PC-9 (cell line): ENCODE results near the gene PTPRG. TPM values are rescaled to one million over a fixed set of nuclear protein-coding genes. Genes with fewer than 3 reads are reported as not detected.

Experiments used
- BruUV-seq: library from RNA; stranded (reverse); fragments of 400-500 nt; replicated peaks from 2 replicates; lab custom pipeline; 2021; lab: Mats Ljungman, UMichigan
- CTCF ChIA-PET: fragments of 300-600 bp; sonication (Branson Sonifier 250); formaldehyde crosslinking; loops from one replicate; lab custom pipeline; 2022; ENCODE audit warnings: antibody characterized with exemption; lab: Charles Lee
- POLR2A ChIA-PET: fragments of 300-600 bp; sonication (Branson Sonifier 250); formaldehyde crosslinking; loops from one replicate; lab custom pipeline; 2022; ENCODE audit warnings: antibody characterized with exemption; ENCODE audit not compliant: unreplicated experiment; lab: Charles Lee
- DNase-seq, 2 experiments: peaks; one replicate each; pipeline versions ENCODE4 v3.0.0 to v3.0.0-alpha.2; 2015 to 2022; ENCODE audit warnings: mixed read lengths in 1 of 2
- H2AFZ ChIP-seq: fragments of 200-600 bp; sonication (generic); 2 replicates; pipeline ENCODE4 v1.8.1; 2017; ENCODE audit warnings: antibody characterized with exemption
- H3F3A ChIP-seq: fragments of 200-600 bp; sonication (generic); 2 replicates; pipeline ENCODE4 v1.8.1; 2017; ENCODE audit warnings: antibody characterized with exemption, mild to moderate bottlenecking, low read depth; ENCODE audit not compliant: insufficient read depth
- H3K27ac ChIP-seq: fragments of 200-600 bp; sonication (generic); 2 replicates; pipeline ENCODE4 v1.6.1; 2016; ENCODE audit warnings: mixed run types
- H3K27me3 ChIP-seq: fragments of 200-600 bp; sonication (generic); 2 replicates; pipeline ENCODE4 v1.6.1; 2016; ENCODE audit warnings: low read depth, mixed run types; ENCODE audit not compliant: insufficient read depth
- H3K36me3 ChIP-seq: fragments of 200-600 bp; sonication (generic); 2 replicates; pipeline ENCODE4 v1.6.1; 2016; ENCODE audit warnings: low read depth, mixed run types
- H3K4me1 ChIP-seq: fragments of 200-600 bp; sonication (generic); replicated peaks from 2 replicates; pipeline ENCODE4 v1.6.1; 2016; ENCODE audit warnings: mixed run types; ENCODE audit not compliant: insufficient read depth
- H3K4me2 ChIP-seq: fragments of 200-600 bp; sonication (generic); 2 replicates; pipeline ENCODE4 v1.6.1; 2017; ENCODE audit warnings: mixed run types
- H3K4me3 ChIP-seq: fragments of 200-600 bp; sonication (generic); 2 replicates; pipeline ENCODE4 v1.6.1; 2016; ENCODE audit warnings: mixed run types
- H3K79me2 ChIP-seq: fragments of 200-600 bp; sonication (generic); 2 replicates; pipeline ENCODE4 v1.6.1; 2017; ENCODE audit warnings: low read depth, mixed run types
- H3K9me2 ChIP-seq: fragments of 200-600 bp; sonication (generic); 2 replicates; pipeline ENCODE4 v1.8.1; 2017; ENCODE audit warnings: mild to moderate bottlenecking; ENCODE audit not compliant: insufficient read depth
- H3K9me3 ChIP-seq: fragments of 200-600 bp; sonication (generic); 2 replicates; pipeline ENCODE4 v1.8.1; 2016; ENCODE audit warnings: low read depth; ENCODE audit not compliant: insufficient read depth
- H4K20me1 ChIP-seq: fragments of 200-600 bp; sonication (generic); 2 replicates; pipeline ENCODE4 v1.8.1; 2017; ENCODE audit not compliant: insufficient read depth
- EZH2 ChIP-seq: fragments of 200-600 bp; sonication (generic); IDR thresholded peaks from 2 replicates; pipeline ENCODE4 v1.8.0; 2017; ENCODE audit warnings: antibody characterized with exemption, low read depth
- intact Hi-C: fragments of 100-400 bp; cut with micrococcal nuclease; formaldehyde crosslinking; loops from one replicate; pipeline ENCODE4 v1.10.0; 2022; ENCODE audit not compliant: unreplicated experiment
- total RNA-seq: library from RNA; stranded (reverse); gene quantifications from 2 replicates; pipeline ENCODE4 v1.2.3, GENCODE V29; 2021
- TF ChIP-seq, protein P1 (sequence below): fragments of 200-600 bp; sonication (generic); conservative IDR thresholded peaks from 2 replicates; pipeline ENCODE4 v1.6.1; 2017; ENCODE audit warnings: mixed run types, antibody characterized with exemption, mild to moderate bottlenecking, moderate library complexity

Gene PTPRG
- total RNA-seq, 1 experiment from 2014 or later: 32.9 TPM

DNA sequence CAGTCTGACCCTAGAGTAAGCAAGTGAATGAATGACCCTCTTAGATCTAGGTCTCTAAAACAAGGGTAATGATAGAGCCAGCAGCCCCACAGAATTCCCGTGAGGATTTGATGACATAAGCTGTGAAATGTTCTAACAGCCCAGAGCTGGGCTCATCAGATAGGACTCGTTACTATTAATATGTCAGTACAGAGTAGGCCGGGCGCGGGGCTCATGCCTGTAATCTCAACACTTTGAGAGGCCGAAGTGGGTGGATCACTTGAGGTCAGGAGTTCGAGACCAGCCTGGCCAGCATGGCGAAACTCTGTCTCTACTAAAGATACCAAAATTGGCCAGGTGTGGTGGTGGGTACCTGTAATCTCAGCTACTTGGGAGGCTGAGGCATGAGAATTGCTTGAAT lies 621.7 kb downstream of the PTPRG start:
- POLR2A ChIA-PET: no interaction called here
- H3K4me2 ChIP-seq: no peak overlapping the region
- H3K36me3 ChIP-seq: no peaks in the 10 kb centered on the region
- no peak overlapping the region for H3K4me3 ChIP-seq
- CTCF ChIA-PET: no interaction called here
- no peaks in the 10 kb centered on the region for H3K27me3 ChIP-seq
- DNase-seq: no peak
- H3K9me2 ChIP-seq: no peaks in the 10 kb centered on the region
- H3K4me1 ChIP-seq: no peaks in the 10 kb centered on the region
- H3K9me3 ChIP-seq: no peaks in the 10 kb centered on the region
- H3K27ac ChIP-seq: no peak overlapping the region
- H2AFZ ChIP-seq: no peak overlapping the region
- no peaks in the 10 kb centered on the region for H3K79me2 ChIP-seq
- TF ChIP-seq, protein P1, sequence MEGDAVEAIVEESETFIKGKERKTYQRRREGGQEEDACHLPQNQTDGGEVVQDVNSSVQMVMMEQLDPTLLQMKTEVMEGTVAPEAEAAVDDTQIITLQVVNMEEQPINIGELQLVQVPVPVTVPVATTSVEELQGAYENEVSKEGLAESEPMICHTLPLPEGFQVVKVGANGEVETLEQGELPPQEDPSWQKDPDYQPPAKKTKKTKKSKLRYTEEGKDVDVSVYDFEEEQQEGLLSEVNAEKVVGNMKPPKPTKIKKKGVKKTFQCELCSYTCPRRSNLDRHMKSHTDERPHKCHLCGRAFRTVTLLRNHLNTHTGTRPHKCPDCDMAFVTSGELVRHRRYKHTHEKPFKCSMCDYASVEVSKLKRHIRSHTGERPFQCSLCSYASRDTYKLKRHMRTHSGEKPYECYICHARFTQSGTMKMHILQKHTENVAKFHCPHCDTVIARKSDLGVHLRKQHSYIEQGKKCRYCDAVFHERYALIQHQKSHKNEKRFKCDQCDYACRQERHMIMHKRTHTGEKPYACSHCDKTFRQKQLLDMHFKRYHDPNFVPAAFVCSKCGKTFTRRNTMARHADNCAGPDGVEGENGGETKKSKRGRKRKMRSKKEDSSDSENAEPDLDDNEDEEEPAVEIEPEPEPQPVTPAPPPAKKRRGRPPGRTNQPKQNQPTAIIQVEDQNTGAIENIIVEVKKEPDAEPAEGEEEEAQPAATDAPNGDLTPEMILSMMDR: no peak
- no peak for TF ChIP-seq EZH2
- no peaks in the 10 kb centered on the region for H4K20me1 ChIP-seq
- no peaks in the 10 kb centered on the region for H3F3A ChIP-seq
- intact Hi-C loops: no loop called here
- no TSS peak for BruUV-seq

DNA sequence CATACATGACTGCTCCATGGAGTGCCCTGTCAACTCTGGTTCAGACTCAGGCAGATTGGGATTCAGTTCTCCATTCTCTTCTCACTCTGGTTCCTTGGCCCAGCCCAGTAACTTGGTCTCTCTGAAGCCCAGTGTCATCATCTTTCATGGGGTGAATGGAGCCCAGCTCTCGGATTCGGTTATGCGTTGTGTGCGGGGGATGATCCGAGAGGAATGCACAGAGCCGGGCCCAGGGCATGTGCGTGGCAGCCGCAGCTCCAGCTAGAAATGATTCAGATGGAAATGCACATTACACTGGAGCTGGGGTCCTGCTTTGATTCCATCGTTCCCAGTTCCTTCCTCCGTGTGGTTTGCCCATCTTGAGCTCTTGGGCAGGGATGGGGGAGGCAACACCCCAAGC lies 622.6 kb downstream of the PTPRG start:
- Histone ChIP-seq H3K27me3 (no peaks in the 10 kb centered on the region), H3F3A (no peaks in the 10 kb centered on the region), H3K79me2 (no peaks in the 10 kb centered on the region), H3K4me3 (no peak overlapping the region), H3K36me3 (no peaks in the 10 kb centered on the region), H3K4me2 (no peak overlapping the region), H3K9me2 (no peaks in the 10 kb centered on the region), H3K4me1 (no peaks in the 10 kb centered on the region), H4K20me1 (no peaks in the 10 kb centered on the region), H3K9me3 (no peaks in the 10 kb centered on the region), H2AFZ (no peak overlapping the region), H3K27ac (no peak overlapping the region)
- no peak for DNase-seq
- BruUV-seq: no TSS peak
- TF ChIP-seq, protein P1: no peak
- TF ChIP-seq EZH2: no peak
- intact Hi-C loops: no loop called here
- ChIA-PET POLR2A (no interaction called here), CTCF (no interaction called here)

DNA sequence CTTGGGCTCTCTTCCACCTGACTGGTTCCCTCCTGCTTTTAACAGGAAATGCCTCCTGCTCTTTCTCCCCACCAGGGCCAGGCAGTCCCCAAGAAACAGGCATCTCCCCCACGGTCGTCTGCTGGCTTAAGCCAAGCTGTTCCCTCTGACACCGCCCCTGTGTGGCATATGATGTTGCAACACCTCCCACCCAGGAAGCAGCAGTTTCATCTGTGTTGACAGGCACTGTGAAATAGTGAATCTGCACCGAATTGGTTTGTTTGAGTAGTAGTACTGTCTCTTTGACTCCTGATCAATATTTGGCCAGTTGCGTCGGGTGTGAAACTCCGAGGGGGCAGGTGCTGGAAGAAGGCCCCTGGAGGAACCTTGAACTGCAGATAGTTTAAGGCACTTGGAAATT lies 623.2 kb downstream of the PTPRG start:
- no peak for DNase-seq
- intact Hi-C loops: no loop called here
- H3K4me3 ChIP-seq: no peak overlapping the region
- no peaks in the 10 kb centered on the region for H4K20me1 ChIP-seq
- H2AFZ ChIP-seq: no peak overlapping the region
- no peaks in the 10 kb centered on the region for H3K9me2 ChIP-seq
- no peaks in the 10 kb centered on the region for H3F3A ChIP-seq
- no peak overlapping the region for H3K27ac ChIP-seq
- no peaks in the 10 kb centered on the region for H3K27me3 ChIP-seq
- no peaks in the 10 kb centered on the region for H3K79me2 ChIP-seq
- H3K4me1 ChIP-seq: no peaks in the 10 kb centered on the region
- H3K9me3 ChIP-seq: no peaks in the 10 kb centered on the region
- BruUV-seq: no TSS peak
- H3K36me3 ChIP-seq: no peaks in the 10 kb centered on the region
- H3K4me2 ChIP-seq: no peak overlapping the region
- POLR2A ChIA-PET: no interaction called here
- TF ChIP-seq, protein P1: no peak
- CTCF ChIA-PET: no interaction called here
